NT2/D1 (cell line): ENCODE data around the gene NIPAL4.

ENCODE experiments used
- DNase-seq: peaks from one replicate; pipeline ENCODE4 v3.0.0-alpha.2; 2011; ENCODE audit warnings: low read depth, low spot score
- H3K27me3 ChIP-seq: 2 replicates; pipeline ENCODE4 v1.6.0; 2011; ENCODE audit warnings: mild to moderate bottlenecking; ENCODE audit not compliant: insufficient read length, insufficient read depth
- H3K36me3 ChIP-seq: 2 replicates; pipeline ENCODE4 v1.6.1; 2011; ENCODE audit warnings: mild to moderate bottlenecking, low read length, mixed read lengths; ENCODE audit not compliant: insufficient read depth, insufficient read length
- H3K4me1 ChIP-seq: 2 replicates; pipeline ENCODE4 v1.5.1; 2011; ENCODE audit not compliant: insufficient read depth, insufficient read length
- H3K4me3 ChIP-seq: 2 replicates; pipeline ENCODE4 v1.5.1; 2011; ENCODE audit warnings: low read depth; ENCODE audit not compliant: insufficient read length
- H3K9ac ChIP-seq: 2 replicates; pipeline ENCODE4 v1.6.0; 2011; ENCODE audit warnings: low read depth; ENCODE audit not compliant: insufficient read length
- H3K9me3 ChIP-seq: 2 replicates; pipeline ENCODE4 v1.5.1; 2011; ENCODE audit warnings: mild to moderate bottlenecking, low read length; ENCODE audit not compliant: insufficient read depth
- SUZ12 ChIP-seq: IDR thresholded peaks from 2 replicates; pipeline ENCODE4 v1.6.1; 2011; ENCODE audit not compliant: insufficient read length, insufficient read depth; ENCODE audit errors: extremely low read depth
- YY1 ChIP-seq: IDR thresholded peaks from 2 replicates; pipeline ENCODE4 v1.6.1; 2011; ENCODE audit not compliant: insufficient read length, insufficient read depth
- ZNF274 ChIP-seq: IDR thresholded peaks from 2 replicates; pipeline ENCODE4 v1.6.1; 2011; ENCODE audit warnings: mild to moderate bottlenecking, low read depth, low read length

The NIPAL4 gene

GRCh38 chr5:157473383-157474320 is 13.6 kb downstream of the NIPAL4 start:
- TF ChIP-seq ZNF274 (no peak), SUZ12 (no peak), YY1 (no peak)
- Histone ChIP-seq H3K9me3 (no peaks in the 10 kb centered on the region), H3K4me3 (no peak overlapping the region), H3K36me3 (peaks cover 23% of the 10 kb centered on the region), H3K4me1 (peaks cover 3% of the 10 kb centered on the region), H3K9ac (no peak overlapping the region), H3K27me3 (no peaks in the 10 kb centered on the region)
- DNase-seq = no peak

DNA sequence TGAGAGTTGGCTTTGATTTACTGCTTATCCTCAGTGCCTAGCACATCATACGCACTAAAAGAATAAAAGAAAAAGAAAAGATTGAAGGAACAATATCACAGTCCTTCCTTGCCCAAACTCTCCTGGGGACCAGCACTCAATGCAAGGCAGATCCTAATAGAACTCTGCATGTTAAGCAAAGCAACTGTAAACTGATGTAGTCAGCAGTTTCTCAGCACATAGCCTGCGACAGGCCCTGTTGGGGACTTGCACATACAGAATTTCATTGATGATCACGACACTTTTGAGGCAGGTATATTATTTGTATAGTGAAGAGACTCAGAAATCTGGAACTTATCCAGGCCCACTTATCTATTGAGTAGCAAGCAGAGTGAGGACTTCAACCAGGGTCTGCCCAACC is 15.4 kb downstream of the NIPAL4 start:
- Histone ChIP-seq H3K4me3 (no peak overlapping the region), H3K9ac (no peak overlapping the region), H3K36me3 (peaks cover 37% of the 10 kb centered on the region), H3K4me1 (peaks cover 9% of the 10 kb centered on the region), H3K9me3 (no peaks in the 10 kb centered on the region), H3K27me3 (no peaks in the 10 kb centered on the region)
- DNase-seq = no peak
- no peak for TF ChIP-seq ZNF274
- no peak for TF ChIP-seq YY1
- no peak for TF ChIP-seq SUZ12

- peaks cover 51% of the 10 kb centered on the region for H3K36me3 ChIP-seq
Measured at GRCh38 chr5:157476702-157477408, 16.8 kb downstream of the NIPAL4 start.

GRCh38 chr5:157477814-157478494 is 17.9 kb downstream of the NIPAL4 start:
- Histone ChIP-seq H3K9ac (no peak overlapping the region), H3K36me3 (peaks cover 52% of the 10 kb centered on the region), H3K4me1 (peaks cover 11% of the 10 kb centered on the region), H3K27me3 (no peaks in the 10 kb centered on the region), H3K9me3 (no peaks in the 10 kb centered on the region), H3K4me3 (no peak overlapping the region)
- TF ChIP-seq YY1 (no peak), ZNF274 (no peak), SUZ12 (no peak)
- DNase-seq = no peak

More at GRCh38 chr5:157476702-157477408, 16.8 kb downstream of the NIPAL4 start:
- Histone ChIP-seq H3K4me3 (no peak overlapping the region), H3K27me3 (no peaks in the 10 kb centered on the region), H3K4me1 (peaks cover 11% of the 10 kb centered on the region), H3K9ac (no peak overlapping the region), H3K9me3 (no peaks in the 10 kb centered on the region)
- DNase-seq = peak; percentile 36
- no peak for TF ChIP-seq YY1
- no peak for TF ChIP-seq ZNF274
- no peak for TF ChIP-seq SUZ12

DNA sequence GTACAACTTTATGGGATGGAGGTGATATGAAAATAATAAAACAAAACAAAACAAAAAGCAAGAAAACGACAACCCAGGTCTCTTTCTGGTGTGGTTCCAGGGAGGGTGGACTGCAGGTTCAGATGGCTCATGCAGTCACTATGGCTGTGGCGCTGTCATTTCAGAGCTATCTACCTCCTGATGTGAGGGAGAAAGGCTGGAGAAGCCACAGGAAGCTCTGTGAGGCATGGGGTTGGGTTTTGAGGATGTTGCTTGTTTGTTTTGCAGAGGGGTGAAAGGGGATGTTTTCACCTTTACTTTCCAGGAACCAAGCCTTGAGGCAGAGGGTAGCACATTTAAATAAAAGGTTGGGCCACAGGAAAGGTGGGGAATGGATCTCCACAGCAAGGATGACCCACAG is 18.7 kb downstream of the NIPAL4 start:
- H3K36me3 ChIP-seq = peaks cover 52% of the 10 kb centered on the region
- no peak overlapping the region for H3K9ac ChIP-seq
- no peak overlapping the region for H3K4me3 ChIP-seq
- DNase-seq = peak; percentile 20
- H3K27me3 ChIP-seq = no peaks in the 10 kb centered on the region
- H3K4me1 ChIP-seq = peaks cover 11% of the 10 kb centered on the region
- no peaks in the 10 kb centered on the region for H3K9me3 ChIP-seq
- no peak for TF ChIP-seq ZNF274
- no peak for TF ChIP-seq SUZ12

GRCh38 chr5:157479166-157479565 is 19.2 kb downstream of the NIPAL4 start:
- Histone ChIP-seq H3K36me3 (peaks cover 56% of the 10 kb centered on the region), H3K9me3 (no peaks in the 10 kb centered on the region), H3K27me3 (no peaks in the 10 kb centered on the region), H3K4me1 (peaks cover 11% of the 10 kb centered on the region), H3K9ac (no peak overlapping the region), H3K4me3 (no peak overlapping the region)
- TF ChIP-seq SUZ12 (no peak), YY1 (no peak), ZNF274 (no peak)
- no peak for DNase-seq
